Peyer's patch (tissue), 4 donors: Measurements from ENCODE around the gene HOXC6.

Experiments
- POLR2A ChIP-seq, 2 donors: fragments of 450-650 bp; IDR thresholded peaks; one replicate each; pipeline ENCODE4 v1.5.1; 2017; ENCODE audit warnings: antibody characterized with exemption in 2 of 2, mild to moderate bottlenecking in 2 of 2, moderate library complexity in 2 of 2
- TF ChIP-seq, protein P1 (sequence below), 6 experiments: fragments of 450-650 bp in 4 of 6; fragments of 200-600 bp in 2 of 6; sonication (generic) in 1 of 6; IDR thresholded peaks; one replicate each; pipeline ENCODE4 v1.5.1; 2017 to 2019; ENCODE audit warnings: antibody characterized with exemption in 6 of 6, mild to moderate bottlenecking in 3 of 6, moderate library complexity in 1 of 6

DNA sequence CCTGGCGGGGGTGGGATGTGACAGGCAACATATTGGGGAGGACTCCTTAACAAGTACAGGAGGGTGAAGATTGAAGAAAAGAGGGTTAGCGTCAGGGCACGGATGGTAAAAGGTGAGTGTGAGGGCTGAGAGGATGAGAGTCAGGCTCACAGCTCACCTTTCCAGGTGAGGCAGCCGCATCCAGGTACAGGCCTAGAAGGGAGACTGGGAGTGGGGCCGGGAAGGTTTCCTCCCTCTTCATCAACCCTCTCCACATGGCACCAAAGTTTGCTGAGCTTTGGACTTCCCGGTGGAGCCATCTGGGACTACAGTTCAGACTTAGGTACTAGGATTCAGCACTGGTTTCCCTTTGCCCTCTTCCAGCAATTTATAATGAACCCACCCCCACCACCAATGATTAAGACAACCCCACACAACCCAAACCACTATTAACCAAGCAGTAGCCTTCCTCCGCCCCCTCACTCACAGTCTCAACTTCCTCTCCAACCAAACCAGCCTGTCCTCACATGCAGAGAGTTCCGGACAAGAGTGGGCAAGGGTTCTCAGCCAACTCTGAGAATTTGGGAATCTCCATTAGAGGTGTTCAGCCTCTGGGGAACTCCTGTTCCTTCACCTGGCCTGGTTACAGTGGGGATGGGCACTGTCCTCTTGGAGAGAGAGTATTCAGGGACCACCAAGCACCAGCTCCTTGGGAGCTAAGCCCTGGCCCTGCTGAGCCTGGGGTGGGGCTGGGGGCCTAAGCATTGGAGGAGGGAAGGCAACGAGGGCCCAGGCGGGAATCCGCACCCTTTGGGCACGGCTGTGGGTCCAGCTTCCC lies 23.0 kb downstream of the HOXC6 start:
- TF ChIP-seq, protein P1, sequence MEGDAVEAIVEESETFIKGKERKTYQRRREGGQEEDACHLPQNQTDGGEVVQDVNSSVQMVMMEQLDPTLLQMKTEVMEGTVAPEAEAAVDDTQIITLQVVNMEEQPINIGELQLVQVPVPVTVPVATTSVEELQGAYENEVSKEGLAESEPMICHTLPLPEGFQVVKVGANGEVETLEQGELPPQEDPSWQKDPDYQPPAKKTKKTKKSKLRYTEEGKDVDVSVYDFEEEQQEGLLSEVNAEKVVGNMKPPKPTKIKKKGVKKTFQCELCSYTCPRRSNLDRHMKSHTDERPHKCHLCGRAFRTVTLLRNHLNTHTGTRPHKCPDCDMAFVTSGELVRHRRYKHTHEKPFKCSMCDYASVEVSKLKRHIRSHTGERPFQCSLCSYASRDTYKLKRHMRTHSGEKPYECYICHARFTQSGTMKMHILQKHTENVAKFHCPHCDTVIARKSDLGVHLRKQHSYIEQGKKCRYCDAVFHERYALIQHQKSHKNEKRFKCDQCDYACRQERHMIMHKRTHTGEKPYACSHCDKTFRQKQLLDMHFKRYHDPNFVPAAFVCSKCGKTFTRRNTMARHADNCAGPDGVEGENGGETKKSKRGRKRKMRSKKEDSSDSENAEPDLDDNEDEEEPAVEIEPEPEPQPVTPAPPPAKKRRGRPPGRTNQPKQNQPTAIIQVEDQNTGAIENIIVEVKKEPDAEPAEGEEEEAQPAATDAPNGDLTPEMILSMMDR (IDR thresholded peaks at IDR 0.05), result no peak
- no peak for TF ChIP-seq POLR2A (IDR thresholded peaks at IDR 0.05)
